RWPE1 (cell line): ENCODE results near the gene CABP4.

Source experiments
- CTCF ChIA-PET: fragments of 350-600 bp; sonication (Branson Sonifier 250); formaldehyde crosslinking; extraction: SDS; loops from one replicate; lab custom pipeline; 2021; lab: Yijun Ruan, JAX
- POLR2A ChIA-PET: fragments of 400-600 bp; formaldehyde crosslinking; extraction: SDS; loops from one replicate; lab custom pipeline; 2020; ENCODE audit warnings: antibody characterized with exemption; ENCODE audit not compliant: low non-redundant PET; lab: Yijun Ruan, JAX
- DNase-seq: peaks from one replicate; pipeline ENCODE4 v3.0.0; 2012; ENCODE audit warnings: low spot score
- H3K27ac ChIP-seq: fragments of 450-650 bp; 2 replicates; pipeline ENCODE4 v1.5.1; 2017
- CTCF ChIP-seq: fragments of 450-650 bp; conservative IDR thresholded peaks from 2 replicates; pipeline ENCODE4 v1.5.1; 2017; ENCODE audit warnings: low read depth, mild to moderate bottlenecking

CABP4 gene

GRCh38 chr11:67497656-67498291, 42.6 kb downstream of the CABP4 start:
- ChIA-PET CTCF (no interaction called here), POLR2A (no interaction called here)
- peak overlapping the region; percentile 28 for H3K27ac ChIP-seq
- DNase-seq, result no peak
- no peak for TF ChIP-seq CTCF

- H3K27ac ChIP-seq, result peak overlapping the region; percentile 28
- no peak for DNase-seq
- ChIA-PET POLR2A (no interaction called here), CTCF (interaction anchor here (0.7 kb wide), 1 partner anchor 38 kb away, joined by 4 read pairs; no protein-coding TSS in a partner anchor)
- no peak for TF ChIP-seq CTCF
Measured at GRCh38 chr11:67498544-67498972, 43.4 kb downstream of the CABP4 start.

GRCh38 chr11:67499808-67500483, 44.8 kb downstream of the CABP4 start:
- TF ChIP-seq CTCF, result no peak
- H3K27ac ChIP-seq, result 0 out of 2 replicates have a peak overlapping the region, but pooled peaks have one; percentile 8
- no peak for DNase-seq
- POLR2A ChIA-PET, result no interaction called here
- CTCF ChIA-PET, result interaction anchor here (0.6 kb wide), 1 partner anchor 10 kb away, joined by 3 read pairs; no protein-coding TSS in a partner anchor

- CTCF ChIA-PET, result interaction anchor here (0.6 kb wide), 1 partner anchor 11 kb away, joined by 3 read pairs; no protein-coding TSS in a partner anchor
Measured at GRCh38 chr11:67500484-67500821, 45.3 kb downstream of the CABP4 start.

GRCh38 chr11:67500831-67501715, 45.9 kb downstream of the CABP4 start:
- CTCF ChIA-PET, result interaction anchor here (0.6 kb wide), 1 partner anchor 12 kb away, joined by 3 read pairs; no protein-coding TSS in a partner anchor
- no peak for TF ChIP-seq CTCF
- no peak for DNase-seq
- H3K27ac ChIP-seq, result peak overlapping the region; percentile 27; the same call in 1 of the 2 replicates
- POLR2A ChIA-PET, result interaction anchor here (0.5 kb wide), 1 partner anchor 1210 kb away, joined by 3 read pairs; no protein-coding TSS in a partner anchor

More at GRCh38 chr11:67500484-67500821, 45.3 kb downstream of the CABP4 start:
- POLR2A ChIA-PET, result no interaction called here
- no peak for DNase-seq
- no peak for TF ChIP-seq CTCF
- H3K27ac ChIP-seq, result 0 out of 2 replicates have a peak overlapping the region, but pooled peaks have one; percentile 8

GRCh38 chr11:67501854-67502253, 46.7 kb downstream of the CABP4 start:
- H3K27ac ChIP-seq, result no peak overlapping the region
- CTCF ChIA-PET, result no interaction called here
- TF ChIP-seq CTCF, result no peak
- no peak for DNase-seq
- POLR2A ChIA-PET, result interaction anchor here (0.5 kb wide), 1 partner anchor 1211 kb away, joined by 3 read pairs; no protein-coding TSS in a partner anchor
